Subcutaneous abdominal adipose tissue (tissue), 5 donors: ENCODE results near the gene QSOX1.

Source experiments
- H3K27ac ChIP-seq: one replicate; pipeline ENCODE4 v1.7.0; 2013; ENCODE audit warnings: low read depth, mild to moderate bottlenecking, inconsistent platforms, low read length, moderate library complexity
- H3K27me3 ChIP-seq, 5 donors: one replicate each; pipeline ENCODE4 v1.7.0; 2013; ENCODE audit warnings: low read length in 5 of 5, inconsistent platforms in 1 of 5; ENCODE audit not compliant: control insufficient read depth in 5 of 5, insufficient read depth in 4 of 5
- H3K36me3 ChIP-seq, 5 donors: one replicate each; pipeline ENCODE4 v1.7.0; 2013; ENCODE audit warnings: low read length in 5 of 5; ENCODE audit not compliant: control insufficient read depth in 5 of 5, insufficient read depth in 5 of 5
- H3K4me1 ChIP-seq, 5 donors: one replicate each; pipeline ENCODE4 v1.7.0; 2013; ENCODE audit warnings: low read length in 5 of 5, mild to moderate bottlenecking in 3 of 5, moderate library complexity in 1 of 5; ENCODE audit not compliant: control insufficient read depth in 5 of 5, insufficient read depth in 5 of 5
- H3K4me3 ChIP-seq, 5 donors: one replicate each; pipeline ENCODE4 v1.7.0; 2013; ENCODE audit warnings: low read length in 5 of 5, low read depth in 1 of 5
- H3K9ac ChIP-seq, 5 donors: one replicate each; pipeline ENCODE4 v1.7.0; 2013; ENCODE audit warnings: low read length in 5 of 5, mild to moderate bottlenecking in 4 of 5, moderate library complexity in 3 of 5
- H3K9me3 ChIP-seq, 5 donors: one replicate each; pipeline ENCODE4 v1.7.0; 2013; ENCODE audit warnings: low read length in 5 of 5; ENCODE audit not compliant: control insufficient read depth in 5 of 5
- donor health status: healthy.
- donor health status: healthy.
- donor health status: healthy.
- donor health status: healthy.
- donor health status: healthy.

Gene QSOX1

DNA sequence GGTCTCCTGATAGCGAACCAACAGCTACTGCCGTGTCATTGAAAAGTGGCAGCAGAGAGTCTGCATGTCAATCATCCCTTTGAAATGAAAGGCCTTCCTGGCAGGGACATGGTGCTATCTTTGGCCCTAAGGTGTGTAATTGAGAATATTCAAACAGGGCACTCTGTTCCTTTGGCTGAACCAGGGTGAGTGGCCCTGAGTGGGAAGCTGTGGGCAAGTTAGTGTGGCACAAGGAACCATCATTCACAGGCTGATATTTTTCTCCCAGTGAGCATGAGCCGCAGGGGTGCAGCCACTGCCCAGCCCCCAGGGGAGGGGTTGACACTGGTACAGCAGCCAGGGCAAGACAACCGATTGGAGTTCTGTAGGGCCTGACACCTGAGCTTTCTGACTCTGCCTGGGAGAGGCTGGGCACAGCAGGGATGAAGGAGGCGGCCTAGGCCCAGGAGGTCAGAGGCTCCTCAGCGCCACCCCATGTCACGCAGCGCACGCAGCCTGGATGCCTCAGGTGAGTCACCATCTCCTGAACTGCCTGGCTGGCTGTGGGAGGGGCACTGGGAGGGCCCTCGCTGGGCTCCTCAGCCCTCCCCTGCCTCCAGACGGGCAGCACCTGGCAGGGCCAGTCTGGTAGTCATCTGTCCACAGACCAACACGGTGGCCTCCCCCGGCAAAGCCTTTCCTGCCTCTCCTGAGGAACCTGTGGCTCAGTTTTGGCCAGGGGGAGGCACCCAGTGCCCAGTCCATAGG is 13.2 kb downstream of the QSOX1 start:
- Histone ChIP-seq H3K36me3 (peaks cover 0 to 17% (median 4%) of the 10 kb centered on the region in 5 donors), H3K27ac (no peak overlapping the region), H3K4me3 (no peak overlapping the region), H3K9me3 (no peaks in the 10 kb centered on the region), H3K4me1 (peaks cover 0 to 9% (median 0%) of the 10 kb centered on the region in 5 donors), H3K9ac (no peak overlapping the region), H3K27me3 (no peaks in the 10 kb centered on the region)

DNA sequence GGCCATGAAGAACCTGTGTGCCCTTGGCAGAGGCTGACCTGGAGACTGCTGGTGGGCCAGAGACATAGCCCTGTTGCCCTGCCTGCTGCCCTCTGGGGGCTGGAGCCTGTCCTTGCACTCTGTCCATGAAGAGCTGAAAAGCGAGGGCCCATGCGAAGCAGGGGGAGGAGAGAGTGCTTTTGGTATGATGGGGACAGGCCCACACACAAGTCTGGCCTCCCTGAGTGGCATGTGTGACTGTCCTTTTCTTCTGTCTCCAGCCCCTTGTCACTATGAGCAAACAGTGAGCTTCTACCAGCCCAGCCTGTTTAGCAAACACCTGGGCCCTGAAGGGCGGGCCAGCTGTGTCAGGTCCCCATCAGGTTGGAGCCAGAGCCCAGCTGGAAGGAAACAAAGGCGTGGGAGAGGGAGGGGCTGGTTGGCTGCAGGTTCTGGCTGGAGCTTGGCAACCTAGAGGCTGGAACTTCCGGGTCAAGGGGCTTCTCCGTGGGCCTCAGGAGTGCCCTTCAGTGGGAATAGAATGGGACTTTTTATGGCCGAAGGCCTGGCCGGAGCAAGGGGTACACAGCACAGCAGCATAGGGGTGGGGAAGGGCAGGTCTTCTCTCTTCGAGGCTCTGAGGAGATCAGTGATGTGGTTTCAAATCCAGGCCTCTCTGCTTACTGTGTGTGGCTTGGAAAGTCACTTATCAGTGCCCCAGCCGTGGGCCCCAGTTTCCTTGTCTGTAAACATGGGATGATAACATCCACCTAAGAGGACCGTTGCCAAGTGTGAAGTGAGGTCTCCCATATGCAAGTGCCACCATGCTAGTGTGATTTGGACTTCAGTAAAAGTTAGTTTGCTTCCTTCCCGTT is 14.3 kb downstream of the QSOX1 start:
- Histone ChIP-seq H3K36me3 (peaks cover 0 to 17% (median 4%) of the 10 kb centered on the region in 5 donors), H3K27me3 (no peaks in the 10 kb centered on the region), H3K9me3 (no peaks in the 10 kb centered on the region), H3K4me1 (peaks cover 3 to 15% (median 7%) of the 10 kb centered on the region in 5 donors), H3K9ac (peak overlapping the region in 1 of 5 donors; percentile 7), H3K4me3 (no peak overlapping the region), H3K27ac (no peak overlapping the region)

DNA sequence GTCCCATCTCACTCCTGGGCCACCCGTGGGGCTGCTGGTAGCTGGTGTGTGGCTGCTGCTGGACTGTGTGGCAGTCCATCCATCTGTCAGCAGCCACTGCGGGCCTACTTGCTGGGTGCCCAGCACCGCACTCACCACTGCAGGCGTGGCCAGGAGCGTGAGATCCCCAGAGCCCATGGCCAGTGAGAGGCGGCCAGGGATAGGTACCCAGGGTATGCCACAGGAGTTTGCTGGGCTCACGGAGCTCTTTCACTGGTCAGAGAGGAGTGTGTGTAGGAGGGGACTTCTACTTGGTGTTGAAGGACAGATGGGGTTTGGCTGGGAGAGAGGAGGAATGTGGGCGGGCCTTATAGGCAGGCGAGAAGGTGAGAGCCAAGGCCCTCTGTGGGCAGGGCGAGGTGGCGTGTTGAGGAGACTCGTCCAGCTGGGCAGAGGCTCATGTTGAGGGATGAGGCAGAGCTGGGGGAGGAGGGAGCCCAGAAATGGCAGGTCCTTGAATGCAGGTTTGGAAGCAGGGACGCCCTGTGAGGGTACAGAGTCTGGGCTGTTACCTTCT is 15.0 kb downstream of the QSOX1 start:
- no peaks in the 10 kb centered on the region for H3K27me3 ChIP-seq
- no peaks in the 10 kb centered on the region for H3K9me3 ChIP-seq
- H3K9ac ChIP-seq = peak overlapping the region in 1 of 5 donors; percentile 7
- no peak overlapping the region for H3K27ac ChIP-seq
- peaks cover 0 to 17% (median 4%) of the 10 kb centered on the region in 5 donors for H3K36me3 ChIP-seq
- no peak overlapping the region for H3K4me3 ChIP-seq
- H3K4me1 ChIP-seq = peaks cover 3 to 21% (median 11%) of the 10 kb centered on the region in 5 donors

DNA sequence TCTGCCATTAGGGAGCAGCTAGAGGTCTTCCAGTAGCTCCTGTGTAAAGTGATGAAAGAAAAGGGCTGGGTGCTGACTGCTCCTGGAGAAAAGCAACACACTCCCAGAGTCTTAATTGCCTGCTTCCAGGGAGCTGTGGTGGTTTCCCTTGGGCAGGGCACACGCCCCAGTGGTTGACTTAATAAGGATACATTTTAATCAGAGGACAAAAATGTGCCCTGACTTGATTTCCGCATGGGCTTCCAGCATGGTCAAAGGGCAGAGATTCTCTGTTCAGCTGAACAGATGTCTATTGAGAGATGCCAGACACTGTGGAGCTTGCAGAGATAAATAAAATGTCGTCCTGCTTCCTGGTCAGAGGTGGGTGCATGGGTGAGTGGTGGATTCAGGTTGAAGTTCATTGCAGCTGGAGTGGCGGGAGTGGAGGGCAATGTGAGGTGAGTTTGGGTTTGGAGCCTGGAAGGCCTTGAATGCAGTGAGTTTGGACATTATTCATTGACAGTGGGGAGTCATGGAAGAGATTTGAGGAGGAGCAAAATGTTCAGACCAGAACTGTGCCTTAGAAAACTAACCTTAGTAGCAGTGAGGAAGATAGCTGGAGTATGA is 16.0 kb downstream of the QSOX1 start:
- no peak overlapping the region for H3K4me3 ChIP-seq
- no peak overlapping the region for H3K27ac ChIP-seq
- peaks cover 0 to 18% (median 5%) of the 10 kb centered on the region in 5 donors for H3K36me3 ChIP-seq
- no peaks in the 10 kb centered on the region for H3K9me3 ChIP-seq
- H3K27me3 ChIP-seq = no peaks in the 10 kb centered on the region
- no peak overlapping the region for H3K9ac ChIP-seq
- peaks cover 3 to 21% (median 11%) of the 10 kb centered on the region in 5 donors for H3K4me1 ChIP-seq

DNA sequence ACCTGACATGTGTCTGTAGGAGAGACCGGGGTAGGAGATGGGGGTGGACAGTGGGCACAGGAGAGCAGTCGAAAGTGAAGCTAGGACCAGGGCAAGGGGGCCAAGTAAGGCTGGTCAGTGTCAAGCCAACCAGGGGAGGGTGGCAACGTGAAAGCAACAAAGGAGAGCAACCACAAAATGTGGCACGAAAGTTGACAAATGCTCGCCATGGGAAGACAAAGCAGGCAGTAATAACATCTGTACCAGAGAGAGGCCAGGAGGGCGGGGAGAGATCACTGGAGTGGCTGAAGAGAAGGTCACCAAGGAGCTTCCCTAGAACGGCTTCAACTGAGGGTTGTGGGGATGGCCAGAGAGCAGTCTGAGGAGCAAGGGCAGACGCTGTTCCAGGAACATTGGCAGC is 17.0 kb downstream of the QSOX1 start:
- no peak overlapping the region for H3K27ac ChIP-seq
- H3K4me3 ChIP-seq = no peak overlapping the region
- H3K4me1 ChIP-seq = peaks cover 3 to 17% (median 11%) of the 10 kb centered on the region in 5 donors
- H3K36me3 ChIP-seq = peaks cover 0 to 18% (median 5%) of the 10 kb centered on the region in 5 donors
- H3K9me3 ChIP-seq = no peaks in the 10 kb centered on the region
- H3K27me3 ChIP-seq = no peaks in the 10 kb centered on the region
- no peak overlapping the region for H3K9ac ChIP-seq

DNA sequence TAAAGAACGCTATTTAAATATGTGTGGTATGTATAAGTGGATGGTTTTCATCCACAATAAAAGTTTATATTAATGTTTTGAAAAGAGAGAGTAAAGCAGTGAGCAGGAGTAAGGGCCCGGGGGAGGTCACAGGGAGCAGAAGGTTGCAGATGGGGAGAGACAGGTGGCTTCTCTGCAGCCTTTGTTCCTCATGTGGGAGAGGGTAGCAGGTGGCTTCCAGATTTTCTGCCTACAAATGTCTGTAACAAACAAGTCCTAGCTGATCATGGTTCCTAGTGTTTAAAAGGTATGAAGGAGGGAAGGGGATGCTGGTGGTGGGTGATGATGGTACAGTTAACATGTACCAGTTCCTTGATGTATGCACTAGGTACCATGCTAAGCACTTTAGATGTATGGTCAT is 18.8 kb downstream of the QSOX1 start:
- Histone ChIP-seq H3K4me1 (peaks cover 3 to 12% (median 10%) of the 10 kb centered on the region in 5 donors), H3K27ac (no peak overlapping the region), H3K36me3 (peaks cover 0 to 10% (median 2%) of the 10 kb centered on the region in 5 donors), H3K9me3 (no peaks in the 10 kb centered on the region), H3K9ac (no peak overlapping the region), H3K27me3 (no peaks in the 10 kb centered on the region), H3K4me3 (no peak overlapping the region)

DNA sequence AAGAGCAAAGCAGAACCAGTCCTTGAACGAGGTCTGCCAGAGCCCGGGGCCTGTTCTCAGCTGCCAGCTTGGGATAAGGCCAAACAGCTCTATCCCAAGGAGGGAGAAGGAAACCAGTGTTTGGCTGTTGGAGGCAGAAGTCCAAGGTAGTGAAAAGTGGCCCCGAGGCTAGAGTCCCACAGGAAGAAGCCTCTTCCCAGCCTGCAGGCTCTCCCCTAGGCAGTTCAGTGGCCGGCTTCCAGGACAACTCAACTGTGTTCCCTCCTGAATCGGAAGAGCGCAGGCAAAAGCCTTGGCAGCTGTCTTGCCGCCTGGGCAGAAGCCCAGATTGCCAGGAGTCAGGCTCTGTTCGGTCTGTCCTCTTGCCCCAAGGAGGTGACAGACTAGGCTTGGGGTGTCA is 19.3 kb downstream of the QSOX1 start:
- no peak overlapping the region for H3K27ac ChIP-seq

DNA sequence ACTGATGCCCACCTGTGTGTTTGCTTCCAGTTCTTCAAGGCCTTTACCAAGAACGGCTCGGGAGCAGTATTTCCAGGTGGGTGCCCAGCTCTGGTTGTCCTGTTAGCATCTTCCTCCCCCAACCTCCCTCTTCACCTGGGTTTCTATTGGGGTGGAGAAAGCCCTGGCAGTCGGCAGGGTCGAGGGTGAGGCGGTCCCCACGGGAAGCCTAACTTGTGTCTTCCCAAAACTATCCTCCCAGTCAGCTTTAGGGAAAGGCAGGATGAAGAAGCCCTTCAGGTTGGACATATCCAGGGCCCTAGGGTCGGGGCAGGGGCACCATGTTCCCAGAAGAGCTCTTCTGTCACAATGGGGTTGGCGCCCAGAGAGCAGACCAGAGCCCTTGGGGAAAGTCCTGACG is 20.6 kb downstream of the QSOX1 start:
- no peak overlapping the region for H3K27ac ChIP-seq

More for the DNA sequence above, 19.3 kb downstream of the QSOX1 start:
- Histone ChIP-seq H3K4me1 (peaks cover 3 to 12% (median 10%) of the 10 kb centered on the region in 5 donors), H3K4me3 (no peak overlapping the region), H3K9ac (no peak overlapping the region), H3K9me3 (no peaks in the 10 kb centered on the region), H3K36me3 (peaks cover 0 to 7% (median 2%) of the 10 kb centered on the region in 5 donors), H3K27me3 (no peaks in the 10 kb centered on the region)

DNA sequence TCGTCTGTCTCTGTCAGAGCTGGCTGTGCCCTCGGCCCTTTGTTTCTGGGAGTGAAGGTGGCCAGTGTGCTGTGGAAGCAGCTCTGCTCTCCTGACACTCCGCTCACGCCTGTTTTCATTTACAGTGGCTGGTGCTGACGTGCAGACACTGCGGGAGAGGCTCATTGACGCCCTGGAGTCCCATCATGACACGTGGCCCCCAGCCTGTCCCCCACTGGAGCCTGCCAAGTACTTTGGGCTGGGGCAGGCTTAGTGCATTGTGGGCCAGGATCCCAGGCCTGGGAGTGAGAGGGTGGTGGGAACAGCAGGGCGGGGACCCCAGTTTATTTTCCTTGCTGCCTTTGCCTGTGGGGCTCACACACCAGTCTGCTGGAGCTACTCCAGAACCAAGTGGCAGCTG is 21.1 kb downstream of the QSOX1 start:
- Histone ChIP-seq H3K9ac (no peak overlapping the region), H3K36me3 (peaks cover 0 to 5% (median 3%) of the 10 kb centered on the region in 5 donors), H3K4me1 (peaks cover 3 to 12% (median 10%) of the 10 kb centered on the region in 5 donors), H3K9me3 (no peaks in the 10 kb centered on the region), H3K27me3 (no peaks in the 10 kb centered on the region), H3K27ac (no peak overlapping the region), H3K4me3 (no peak overlapping the region)

More for the DNA sequence above, 20.6 kb downstream of the QSOX1 start:
- H3K9me3 ChIP-seq = no peaks in the 10 kb centered on the region
- no peak overlapping the region for H3K9ac ChIP-seq
- H3K36me3 ChIP-seq = peaks cover 0 to 5% (median 3%) of the 10 kb centered on the region in 5 donors
- peaks cover 3 to 12% (median 10%) of the 10 kb centered on the region in 5 donors for H3K4me1 ChIP-seq
- no peaks in the 10 kb centered on the region for H3K27me3 ChIP-seq
- no peak overlapping the region for H3K4me3 ChIP-seq
